ENCODE results near the gene SLC24A5. TPM values are rescaled to one million over a fixed set of nuclear protein-coding genes. Genes with fewer than 3 reads are reported as not detected.

Gene SLC24A5
- total and polyA plus RNA-seq, 3 experiments from 2014 or later, result not detected

DNA sequence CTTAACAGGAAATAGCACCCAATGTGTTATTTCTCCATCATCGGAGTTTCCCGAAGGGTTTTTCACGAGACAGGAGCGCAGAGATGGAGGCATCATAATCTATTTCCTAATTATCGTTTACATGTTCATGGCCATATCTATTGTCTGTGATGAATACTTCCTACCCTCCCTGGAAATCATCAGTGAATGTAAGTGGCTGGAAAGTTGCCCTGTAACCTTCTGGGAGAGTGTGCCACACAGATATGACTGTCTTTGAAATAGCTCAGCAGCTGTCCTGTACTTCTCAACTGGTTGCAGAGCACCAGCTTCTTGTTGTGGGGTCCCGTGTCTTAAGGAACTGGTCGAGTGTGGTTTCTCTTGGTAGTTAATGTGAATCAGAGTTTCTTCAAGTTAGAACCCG lies 1.1 kb downstream of the SLC24A5 start:
- no peak overlapping the region for H3K4me3 Mint-ChIP-seq
- H3K9me3 Mint-ChIP-seq, result peaks cover 0 to 2% (median 0%) of the 10 kb centered on the region in 5 donors
- CTCF ChIA-PET, result no interaction called here
- H3K36me3 Mint-ChIP-seq, result no peaks in the 10 kb centered on the region
- H3K4me1 Mint-ChIP-seq, result no peaks in the 10 kb centered on the region
- Histone ChIP-seq H3K9me3 (ENCODE audit: low read length) (no peaks in the 10 kb centered on the region), H3K27me3 (ENCODE audit: insufficient read depth, low read length, poor library complexity, severe bottlenecking) (no peaks in the 10 kb centered on the region), H3K4me3 (ENCODE audit: low read length) (no peak overlapping the region), H3K27ac (ENCODE audit: low read depth, low read length) (no peak overlapping the region), H3K36me3 (ENCODE audit: insufficient read depth, low read length) (no peaks in the 10 kb centered on the region), H3K4me1 (ENCODE audit: insufficient read depth, low read length) (no peaks in the 10 kb centered on the region)
- H3K27ac Mint-ChIP-seq, result no peak overlapping the region
- POLR2A ChIA-PET, result no interaction called here
- H3K27me3 Mint-ChIP-seq, result peaks cover 4 to 7% of the 10 kb centered on the region in 2 donors
- DNase-seq, result no peak

DNA sequence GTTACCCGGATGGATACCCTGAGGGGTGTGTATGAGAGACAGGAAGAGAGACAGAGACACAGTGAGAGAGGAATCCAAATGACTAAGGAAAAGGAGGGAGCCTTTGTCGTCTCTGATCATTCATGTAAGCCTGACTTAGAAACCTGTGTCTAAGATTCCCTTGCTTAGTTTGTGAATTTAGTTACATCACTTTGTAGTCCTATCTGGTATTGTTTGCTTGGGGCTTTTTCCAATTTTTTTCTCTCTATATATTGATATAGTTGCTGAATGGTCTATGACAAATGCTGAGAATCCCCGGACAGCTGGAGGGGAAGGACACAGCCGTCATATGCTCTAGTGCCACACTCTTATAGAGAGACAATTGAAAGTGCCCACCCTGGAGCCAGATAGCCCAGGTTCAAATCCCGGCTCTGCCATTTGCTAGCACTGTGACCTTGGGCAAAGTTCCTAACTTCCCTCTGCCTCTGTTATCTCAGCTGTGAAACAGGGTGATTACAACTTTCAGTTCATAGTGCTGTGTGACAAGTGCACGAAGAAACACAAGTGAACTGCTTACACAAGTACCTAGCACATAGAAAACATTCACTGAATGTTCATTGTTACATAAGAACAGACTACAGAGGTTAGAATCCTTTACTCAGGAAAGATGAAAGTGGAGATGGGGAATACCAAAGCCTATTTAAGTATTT lies 6.0 kb downstream of the SLC24A5 start:
- ChIA-PET CTCF (no interaction called here), POLR2A (no interaction called here)
- H3K27ac Mint-ChIP-seq, result no peak overlapping the region
- H3K4me3 ChIP-seq (ENCODE audit: low read length), result no peak overlapping the region
- H3K27me3 ChIP-seq (ENCODE audit: insufficient read depth, low read length, poor library complexity, severe bottlenecking), result no peaks in the 10 kb centered on the region
- H3K36me3 ChIP-seq (ENCODE audit: insufficient read depth, low read length), result no peaks in the 10 kb centered on the region
- no peak overlapping the region for H3K4me3 Mint-ChIP-seq
- no peaks in the 10 kb centered on the region for H3K9me3 ChIP-seq (ENCODE audit: low read length)
- H3K9me3 Mint-ChIP-seq, result peaks cover 0 to 2% (median 0%) of the 10 kb centered on the region in 5 donors
- no peaks in the 10 kb centered on the region for H3K36me3 Mint-ChIP-seq
- no peaks in the 10 kb centered on the region for H3K4me1 ChIP-seq (ENCODE audit: insufficient read depth, low read length)
- peaks cover 2 to 11% of the 10 kb centered on the region in 2 donors for H3K27me3 Mint-ChIP-seq
- no peaks in the 10 kb centered on the region for H3K4me1 Mint-ChIP-seq
- no peak for DNase-seq
- no peak overlapping the region for H3K27ac ChIP-seq (ENCODE audit: low read depth, low read length)

DNA sequence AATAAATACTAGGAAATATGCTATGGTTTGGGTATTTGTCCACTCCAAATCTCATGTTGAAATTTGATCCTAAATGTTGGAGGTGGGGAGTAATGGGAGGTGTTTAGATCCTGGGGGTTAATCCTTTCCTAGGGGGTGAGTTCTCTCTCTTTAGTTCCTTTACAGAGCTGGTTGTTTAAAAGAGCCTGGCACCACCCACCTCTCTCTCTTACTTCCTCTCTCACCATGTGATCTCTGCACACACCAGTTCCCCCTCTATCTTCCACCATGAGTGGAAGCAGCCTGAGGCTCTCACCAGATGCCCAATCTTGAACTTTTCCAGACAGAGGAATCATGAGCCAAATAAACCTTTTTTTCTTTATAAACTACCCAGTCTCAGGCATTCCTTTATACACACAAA lies 10.5 kb downstream of the SLC24A5 start:
- POLR2A ChIA-PET, result no interaction called here

GRCh38 chr15:48132874-48133273 lies 12.1 kb downstream of the SLC24A5 start:
- H3K27ac ChIP-seq (ENCODE audit: low read depth, low read length), result no peak overlapping the region
- POLR2A ChIA-PET, result no interaction called here
- no peaks in the 10 kb centered on the region for H3K9me3 Mint-ChIP-seq
- DNase-seq, result no peak
- H3K27ac Mint-ChIP-seq, result no peak overlapping the region
- no peak overlapping the region for H3K4me3 ChIP-seq (ENCODE audit: low read length)
- H3K4me3 Mint-ChIP-seq, result no peak overlapping the region
- no peaks in the 10 kb centered on the region for H3K4me1 ChIP-seq (ENCODE audit: insufficient read depth, low read length)
- CTCF ChIA-PET, result no interaction called here
- no peaks in the 10 kb centered on the region for H3K36me3 ChIP-seq (ENCODE audit: insufficient read depth, low read length)
- H3K36me3 Mint-ChIP-seq, result no peaks in the 10 kb centered on the region
- peaks cover 0 to 4% of the 10 kb centered on the region in 2 donors for H3K27me3 Mint-ChIP-seq
- H3K4me1 Mint-ChIP-seq, result no peaks in the 10 kb centered on the region
- H3K9me3 ChIP-seq (ENCODE audit: low read length), result no peaks in the 10 kb centered on the region
- H3K27me3 ChIP-seq (ENCODE audit: insufficient read depth, low read length, poor library complexity, severe bottlenecking), result no peaks in the 10 kb centered on the region

More for the DNA sequence above, 10.5 kb downstream of the SLC24A5 start:
- Histone ChIP-seq H3K4me3 (ENCODE audit: low read length) (no peak overlapping the region), H3K36me3 (ENCODE audit: insufficient read depth, low read length) (no peaks in the 10 kb centered on the region), H3K4me1 (ENCODE audit: insufficient read depth, low read length) (no peaks in the 10 kb centered on the region), H3K27me3 (ENCODE audit: insufficient read depth, low read length, poor library complexity, severe bottlenecking) (no peaks in the 10 kb centered on the region), H3K27ac (ENCODE audit: low read depth, low read length) (no peak overlapping the region), H3K9me3 (ENCODE audit: low read length) (no peaks in the 10 kb centered on the region)
- H3K4me3 Mint-ChIP-seq, result no peak overlapping the region
- no peaks in the 10 kb centered on the region for H3K4me1 Mint-ChIP-seq
- CTCF ChIA-PET, result no interaction called here
- no peak for DNase-seq
- H3K27me3 Mint-ChIP-seq, result peaks cover 2 to 6% of the 10 kb centered on the region in 2 donors
- H3K36me3 Mint-ChIP-seq, result no peaks in the 10 kb centered on the region
- no peaks in the 10 kb centered on the region for H3K9me3 Mint-ChIP-seq
- no peak overlapping the region for H3K27ac Mint-ChIP-seq

DNA sequence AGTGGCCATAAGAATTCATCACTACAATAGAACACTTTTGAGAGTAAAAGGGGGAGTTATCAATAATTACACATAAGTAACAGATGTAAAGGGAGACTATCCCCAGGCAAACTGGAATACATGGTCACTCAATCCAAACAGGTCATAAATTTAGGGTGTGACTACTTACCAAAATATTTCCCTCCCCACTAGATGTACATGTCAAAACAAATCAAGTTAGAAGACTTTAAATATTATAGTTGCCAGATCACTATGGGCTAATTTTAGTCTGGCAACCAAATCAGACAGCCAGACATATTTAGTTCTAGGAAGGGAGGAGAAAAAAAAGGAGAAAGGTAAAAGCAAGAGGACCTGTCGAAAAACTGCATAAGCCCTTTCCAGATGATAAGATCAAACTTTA lies 23.1 kb downstream of the SLC24A5 start:
- Mint-ChIP-seq H3K36me3 (peaks cover 0 to 9% (median 0%) of the 10 kb centered on the region in 3 donors), H3K9me3 (no peaks in the 10 kb centered on the region), H3K27ac (no peak overlapping the region), H3K4me3 (no peak overlapping the region), H3K27me3 (no peaks in the 10 kb centered on the region), H3K4me1 (peaks cover 0 to 3% (median 0%) of the 10 kb centered on the region in 3 donors)
- no peak for DNase-seq
- ChIA-PET POLR2A (no interaction called here), CTCF (no interaction called here)
- Histone ChIP-seq H3K4me3 (ENCODE audit: low read length) (no peak overlapping the region), H3K9me3 (ENCODE audit: low read length) (no peaks in the 10 kb centered on the region), H3K36me3 (ENCODE audit: insufficient read depth, low read length) (no peaks in the 10 kb centered on the region), H3K27ac (ENCODE audit: low read depth, low read length) (no peak overlapping the region), H3K27me3 (ENCODE audit: insufficient read depth, low read length, poor library complexity, severe bottlenecking) (no peaks in the 10 kb centered on the region), H3K4me1 (ENCODE audit: insufficient read depth, low read length) (no peaks in the 10 kb centered on the region)

DNA sequence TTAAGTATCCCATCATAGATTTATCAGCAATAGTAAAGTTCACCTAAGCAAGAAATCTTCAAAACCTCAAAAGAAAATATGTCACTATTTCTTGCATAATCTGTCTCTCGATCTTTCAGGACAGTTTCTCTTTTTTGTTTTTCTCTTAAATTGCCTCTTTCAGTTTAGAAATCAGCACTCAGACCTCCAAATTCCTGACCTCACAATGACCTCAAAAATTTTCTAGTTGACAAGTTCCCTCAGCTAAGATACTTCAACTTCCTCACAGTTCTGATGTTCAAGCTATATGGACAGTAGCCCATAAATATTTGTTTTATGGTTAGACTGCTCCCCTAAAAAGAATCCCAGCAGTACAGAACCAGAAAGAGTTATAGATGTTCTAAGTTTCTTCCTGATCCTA lies 24.1 kb downstream of the SLC24A5 start:
- no peaks in the 10 kb centered on the region for H3K36me3 ChIP-seq (ENCODE audit: insufficient read depth, low read length)
- Mint-ChIP-seq H3K9me3 (no peaks in the 10 kb centered on the region), H3K27me3 (no peaks in the 10 kb centered on the region), H3K27ac (no peak overlapping the region), H3K4me1 (peaks cover 0 to 3% (median 0%) of the 10 kb centered on the region in 3 donors), H3K36me3 (peaks cover 0 to 10% (median 0%) of the 10 kb centered on the region in 3 donors), H3K4me3 (no peak overlapping the region)
- H3K4me3 ChIP-seq (ENCODE audit: low read length), result no peak overlapping the region
- no peak for DNase-seq
- no peaks in the 10 kb centered on the region for H3K9me3 ChIP-seq (ENCODE audit: low read length)
- H3K27ac ChIP-seq (ENCODE audit: low read depth, low read length), result no peak overlapping the region
- no peaks in the 10 kb centered on the region for H3K27me3 ChIP-seq (ENCODE audit: insufficient read depth, low read length, poor library complexity, severe bottlenecking)
- CTCF ChIA-PET, result no interaction called here
- H3K4me1 ChIP-seq (ENCODE audit: insufficient read depth, low read length), result no peaks in the 10 kb centered on the region
- POLR2A ChIA-PET, result no interaction called here

DNA sequence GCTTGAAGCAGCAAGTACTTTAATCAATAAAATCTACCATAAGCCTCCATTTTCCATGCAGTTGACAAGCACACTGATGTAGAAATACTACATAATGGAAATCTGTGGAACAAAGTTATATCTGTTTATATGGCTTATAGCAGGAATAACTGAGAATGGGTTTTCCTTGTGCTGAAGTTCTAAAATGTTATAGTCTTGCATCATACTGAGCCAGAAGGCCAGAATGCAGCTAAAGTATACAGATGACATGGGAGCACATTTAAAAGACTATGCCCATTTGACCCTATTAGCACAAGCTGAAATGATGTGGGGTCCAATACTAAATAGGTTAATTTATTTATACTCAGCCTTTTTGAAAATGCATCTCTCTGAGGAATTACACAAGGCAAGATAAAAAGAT lies 25.1 kb downstream of the SLC24A5 start:
- H3K9me3 ChIP-seq (ENCODE audit: low read length), result no peaks in the 10 kb centered on the region
- no peak overlapping the region for H3K27ac Mint-ChIP-seq
- no peaks in the 10 kb centered on the region for H3K27me3 ChIP-seq (ENCODE audit: insufficient read depth, low read length, poor library complexity, severe bottlenecking)
- no peaks in the 10 kb centered on the region for H3K4me1 ChIP-seq (ENCODE audit: insufficient read depth, low read length)
- no peaks in the 10 kb centered on the region for H3K36me3 ChIP-seq (ENCODE audit: insufficient read depth, low read length)
- H3K27ac ChIP-seq (ENCODE audit: low read depth, low read length), result no peak overlapping the region
- no peaks in the 10 kb centered on the region for H3K27me3 Mint-ChIP-seq
- CTCF ChIA-PET, result no interaction called here
- no peak for DNase-seq
- H3K4me3 Mint-ChIP-seq, result no peak overlapping the region
- no peaks in the 10 kb centered on the region for H3K9me3 Mint-ChIP-seq
- peaks cover 0 to 12% (median 4%) of the 10 kb centered on the region in 3 donors for H3K36me3 Mint-ChIP-seq
- H3K4me1 Mint-ChIP-seq, result peaks cover 0 to 3% (median 0%) of the 10 kb centered on the region in 3 donors
- no peak overlapping the region for H3K4me3 ChIP-seq (ENCODE audit: low read length)
- POLR2A ChIA-PET, result no interaction called here

DNA sequence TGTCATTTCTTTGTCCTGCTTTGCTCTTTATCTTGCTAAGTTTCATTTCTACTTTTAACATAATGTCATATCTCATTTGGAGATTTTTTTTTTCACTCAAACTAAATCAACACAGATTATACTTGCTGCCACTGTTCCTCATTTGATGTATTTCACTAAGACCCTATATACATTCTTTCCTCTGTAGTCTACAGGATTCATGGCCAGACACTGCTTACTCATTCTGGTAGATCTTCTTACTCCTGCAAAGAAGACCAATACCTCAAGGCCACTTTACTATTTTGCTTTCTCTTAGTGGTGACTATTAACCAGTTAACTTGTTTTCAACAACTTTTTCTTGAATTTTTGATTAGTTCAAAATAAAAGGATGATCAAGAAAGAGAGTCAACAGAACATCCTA lies 26.6 kb downstream of the SLC24A5 start:
- Histone ChIP-seq H3K27me3 (ENCODE audit: insufficient read depth, low read length, poor library complexity, severe bottlenecking) (no peaks in the 10 kb centered on the region), H3K4me1 (ENCODE audit: insufficient read depth, low read length) (no peaks in the 10 kb centered on the region), H3K4me3 (ENCODE audit: low read length) (no peak overlapping the region), H3K36me3 (ENCODE audit: insufficient read depth, low read length) (no peaks in the 10 kb centered on the region), H3K9me3 (ENCODE audit: low read length) (no peaks in the 10 kb centered on the region), H3K27ac (ENCODE audit: low read depth, low read length) (no peak overlapping the region)
- no peaks in the 10 kb centered on the region for H3K9me3 Mint-ChIP-seq
- DNase-seq, result no peak
- H3K27me3 Mint-ChIP-seq, result no peaks in the 10 kb centered on the region
- ChIA-PET POLR2A (no interaction called here), CTCF (no interaction called here)
- peaks cover 0 to 3% (median 0%) of the 10 kb centered on the region in 3 donors for H3K4me1 Mint-ChIP-seq
- H3K36me3 Mint-ChIP-seq, result peaks cover 0 to 19% (median 15%) of the 10 kb centered on the region in 3 donors
- no peak overlapping the region for H3K27ac Mint-ChIP-seq
- no peak overlapping the region for H3K4me3 Mint-ChIP-seq
